ENCODE measurements around the gene COASY. TPM values are rescaled to one million over a fixed set of nuclear protein-coding genes. Genes with fewer than 3 reads are reported as not detected.

COASY gene
- total RNA-seq, 2 experiments from 2014 or later: 37.8 to 40.7 TPM

- ATAC-seq (ENCODE audit: poor library complexity) (no peak), DNase-seq (no peak)
- H3K36me3 ChIP-seq (ENCODE audit: insufficient read depth, low read length): peaks cover 7% of the 10 kb centered on the region
- ChIA-PET POLR2A (no interaction called here), CTCF (no interaction called here)
- no peak for TF ChIP-seq CTCF (IDR thresholded peaks at IDR 0.05)
- peaks cover 6% of the 10 kb centered on the region for H3K4me1 ChIP-seq (ENCODE audit: insufficient read depth, low read length)
- intact Hi-C loops (cut with DNase I, micrococcal nuclease): no loop called here
- Mint-ChIP-seq H3K4me3 (no peak overlapping the region), H3K4me1 (ENCODE audit: low read depth) (peaks cover 8% of the 10 kb centered on the region), H3K27ac (no peak overlapping the region), H3K36me3 (ENCODE audit: low read depth) (peaks cover 4% of the 10 kb centered on the region), H3K9me3 (no peaks in the 10 kb centered on the region), H3K27me3 (peaks cover 3% of the 10 kb centered on the region)
- no peaks in the 10 kb centered on the region for H3K9me3 ChIP-seq (ENCODE audit: control insufficient read depth in 1 of 2, insufficient read depth in 1 of 2, low read length in 2 of 2)
- H3K4me3 ChIP-seq (ENCODE audit: low read length): no peak overlapping the region
- no peak overlapping the region for H3K27ac ChIP-seq (ENCODE audit: low read depth in 1 of 2, low read length in 2 of 2)
- no peaks in the 10 kb centered on the region for H3K27me3 ChIP-seq (ENCODE audit: control insufficient read depth in 1 of 2, insufficient read depth in 2 of 2, low read length in 2 of 2)
Measured at GRCh38 chr17:42521666-42522262, 40.2 kb upstream of the COASY start.

- peaks cover 9% of the 10 kb centered on the region for H3K4me1 Mint-ChIP-seq (ENCODE audit: low read depth)
- Histone ChIP-seq H3K4me3 (ENCODE audit: low read length) (no peak overlapping the region), H3K9me3 (ENCODE audit: control insufficient read depth in 1 of 2, insufficient read depth in 1 of 2, low read length in 2 of 2) (no peaks in the 10 kb centered on the region), H3K36me3 (ENCODE audit: insufficient read depth, low read length) (peaks cover 7% of the 10 kb centered on the region), H3K4me1 (ENCODE audit: insufficient read depth, low read length) (peaks cover 8% of the 10 kb centered on the region), H3K27me3 (ENCODE audit: control insufficient read depth in 1 of 2, insufficient read depth in 2 of 2, low read length in 2 of 2) (no peaks in the 10 kb centered on the region), H3K27ac (ENCODE audit: low read depth in 1 of 2, low read length in 2 of 2) (no peak overlapping the region)
- H3K27me3 Mint-ChIP-seq: peaks cover 3% of the 10 kb centered on the region
- CTCF ChIA-PET: no interaction called here
- no peak overlapping the region for H3K4me3 Mint-ChIP-seq
- intact Hi-C loops (cut with DNase I, micrococcal nuclease): no loop called here
- H3K27ac Mint-ChIP-seq: no peak overlapping the region
- no peak for TF ChIP-seq CTCF (IDR thresholded peaks at IDR 0.05)
- H3K36me3 Mint-ChIP-seq (ENCODE audit: low read depth): peaks cover 3% of the 10 kb centered on the region
- DNase-seq (no peak), ATAC-seq (ENCODE audit: poor library complexity) (no peak)
- H3K9me3 Mint-ChIP-seq: no peaks in the 10 kb centered on the region
- POLR2A ChIA-PET: no interaction called here
Measured at GRCh38 chr17:42522263-42522790, 39.6 kb upstream of the COASY start.

- Mint-ChIP-seq H3K27ac (no peak overlapping the region), H3K4me1 (ENCODE audit: low read depth) (peaks cover 6% of the 10 kb centered on the region)
- CTCF ChIA-PET: interaction anchor here (0.6 kb wide), 1 partner anchor 75 kb away, joined by 3 read pairs; no protein-coding TSS in a partner anchor
Measured at GRCh38 chr17:42522798-42523278, 39.1 kb upstream of the COASY start.

More at GRCh38 chr17:42522798-42523278, 39.1 kb upstream of the COASY start:
- Mint-ChIP-seq H3K4me3 (no peak overlapping the region), H3K36me3 (ENCODE audit: low read depth) (no peaks in the 10 kb centered on the region), H3K27me3 (peaks cover 3% of the 10 kb centered on the region), H3K9me3 (no peaks in the 10 kb centered on the region)
- no peaks in the 10 kb centered on the region for H3K9me3 ChIP-seq (ENCODE audit: control insufficient read depth in 1 of 2, insufficient read depth in 1 of 2, low read length in 2 of 2)
- no peaks in the 10 kb centered on the region for H3K27me3 ChIP-seq (ENCODE audit: control insufficient read depth in 1 of 2, insufficient read depth in 2 of 2, low read length in 2 of 2)
- POLR2A ChIA-PET: no interaction called here
- intact Hi-C loops (cut with DNase I, micrococcal nuclease): no loop called here
- H3K4me1 ChIP-seq (ENCODE audit: insufficient read depth, low read length): peaks cover 7% of the 10 kb centered on the region
- H3K27ac ChIP-seq (ENCODE audit: low read depth in 1 of 2, low read length in 2 of 2): no peak overlapping the region
- H3K4me3 ChIP-seq (ENCODE audit: low read length): no peak overlapping the region
- no peak for ATAC-seq (ENCODE audit: poor library complexity)
- no peak for DNase-seq
- TF ChIP-seq CTCF (IDR thresholded peaks at IDR 0.05): no peak
- peaks cover 7% of the 10 kb centered on the region for H3K36me3 ChIP-seq (ENCODE audit: insufficient read depth, low read length)

All from CD4-positive, alpha-beta T cell (primary cell).